Cardiac septum (tissue), 1 donor: Measurements from ENCODE around the gene SCN8A. TPM values are rescaled to one million over a fixed set of nuclear protein-coding genes. Genes with fewer than 3 reads are reported as not detected.
"Not testable (repeated sequence)": the region's sequence is repeated elsewhere in the genome, so short reads cannot be mapped to it uniquely, and the experiment has no call there.

ENCODE experiments used
- DNase-seq: peaks from one replicate; pipeline ENCODE4 v3.0.0-alpha.2; 2020; ENCODE audit warnings: low spot score
- intact Hi-C: fragments of 100-400 bp; cut with DNase I; formaldehyde crosslinking; loops from one replicate; pipeline ENCODE4 v1.14.0; 2022
- total RNA-seq: library from RNA; stranded (reverse); fragmentation: NEBNext Ultra II Directional; extraction: Animal tissue kit (Norgen Biotek cat#: 25700); gene quantifications from one replicate; pipeline ENCODE4 v1.2.1, GENCODE V29; 2021
- donor health status: DM: no; HTN: no; CAD: no.

SCN8A gene
- total RNA-seq, 1 donor from 2014 or later = 0.19 TPM

DNA sequence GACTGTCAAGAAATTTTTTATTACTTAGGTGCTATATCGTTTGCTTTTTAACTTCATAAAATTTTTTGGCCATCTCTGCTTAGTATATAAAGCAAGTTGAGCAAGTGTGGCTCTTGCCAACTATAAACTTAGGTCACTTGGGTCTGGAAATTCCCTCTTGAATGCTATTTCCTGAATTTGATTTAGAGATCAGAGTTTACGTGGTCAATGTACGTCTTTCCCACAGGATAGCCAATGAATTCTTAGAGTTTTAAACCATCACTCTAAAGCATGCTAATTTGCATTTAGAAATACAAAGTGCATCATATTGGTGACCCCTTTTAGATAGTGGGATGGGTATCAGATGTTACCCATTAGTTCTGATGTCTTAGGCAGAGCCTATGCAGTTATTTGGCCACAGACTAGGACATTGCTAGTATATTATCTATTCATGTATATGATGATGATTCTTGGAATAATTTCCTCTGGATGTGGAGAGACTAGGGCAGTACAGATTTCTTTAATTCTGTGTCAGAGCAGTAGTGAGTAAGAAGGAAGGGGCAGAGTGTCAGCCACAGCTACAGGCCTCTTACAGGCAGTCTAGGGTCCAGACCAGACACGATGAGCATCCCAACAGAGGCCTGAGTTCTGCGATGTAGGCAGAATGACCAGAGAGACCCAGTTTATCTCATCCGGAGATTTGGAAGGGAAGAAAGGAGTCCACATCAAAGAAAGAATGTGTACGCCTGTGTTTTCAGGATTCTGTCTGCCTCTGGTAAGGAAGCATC lies 30.3 kb downstream of the SCN8A start:
- no peak for DNase-seq
- intact Hi-C loops = no loop called here

- intact Hi-C loops = no loop called here
- DNase-seq = no peak
Observed at GRCh38 chr12:51622564-51622963, 31.5 kb downstream of the SCN8A start.

DNA sequence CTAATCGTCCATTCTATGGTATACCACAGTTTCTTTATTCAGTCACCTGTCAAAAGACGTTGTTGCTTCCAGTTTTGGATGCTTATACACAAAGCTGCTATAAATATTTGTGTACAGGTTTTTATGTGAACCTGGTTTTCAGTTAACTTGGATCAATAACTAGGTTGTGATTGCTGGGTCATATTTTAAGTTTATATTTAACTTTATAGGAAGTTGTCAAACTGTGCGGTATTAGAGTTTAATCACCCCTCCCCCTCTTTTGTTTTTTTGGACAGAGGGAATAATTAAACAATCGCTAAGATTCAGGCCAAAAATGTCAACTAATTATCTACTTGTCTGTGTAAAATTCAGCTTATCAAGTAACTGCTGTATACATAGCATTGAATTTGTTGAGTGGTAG lies 34.3 kb downstream of the SCN8A start:
- DNase-seq = no peak
- intact Hi-C loops = no loop called here

GRCh38 chr12:51626115-51626514 lies 35.1 kb downstream of the SCN8A start:
- DNase-seq = no peak
- intact Hi-C loops = no loop called here

DNA sequence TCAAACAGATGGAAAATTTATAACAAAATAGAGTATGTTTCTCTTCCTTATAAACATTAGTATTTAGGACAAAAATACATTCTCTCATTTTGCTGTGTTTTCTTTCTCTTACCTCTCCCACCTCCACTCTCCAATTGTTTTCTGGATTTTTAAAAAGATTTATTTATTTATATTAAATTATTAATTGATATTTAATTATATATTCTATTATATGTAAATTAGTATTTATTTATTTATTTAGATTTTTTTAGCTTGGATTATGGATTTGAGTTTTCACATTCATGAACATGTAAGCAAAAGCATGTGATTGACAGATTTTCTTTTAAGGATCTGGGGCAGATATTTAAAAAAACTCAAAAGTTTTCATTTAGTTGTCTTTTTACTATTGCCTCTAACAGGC lies 35.6 kb downstream of the SCN8A start:
- intact Hi-C loops = no loop called here
- DNase-seq = no peak

GRCh38 chr12:51630256-51630880 lies 39.3 kb downstream of the SCN8A start:
- DNase-seq = no peak
- intact Hi-C loops = no loop called here

DNA sequence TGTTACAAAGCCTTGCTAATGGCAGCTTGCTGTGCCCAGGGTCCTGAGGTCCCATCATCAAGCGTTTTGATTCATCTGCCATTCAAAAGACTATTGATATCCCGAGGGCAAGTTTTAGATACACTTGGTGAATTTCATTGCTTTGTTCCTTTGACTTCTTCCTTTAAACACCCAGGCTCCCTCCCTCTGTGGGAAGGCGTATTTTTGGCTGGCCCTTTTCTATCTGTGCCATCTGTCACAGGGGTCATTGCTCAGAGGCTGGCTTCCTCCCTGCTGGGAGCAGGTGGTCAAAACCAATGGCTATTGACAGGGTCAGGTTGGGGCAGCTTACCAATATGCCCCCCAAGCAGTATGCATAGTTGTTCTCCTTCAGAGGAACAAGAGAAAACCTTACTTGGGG lies 40.0 kb downstream of the SCN8A start:
- intact Hi-C loops = no loop called here
- no peak for DNase-seq

DNA sequence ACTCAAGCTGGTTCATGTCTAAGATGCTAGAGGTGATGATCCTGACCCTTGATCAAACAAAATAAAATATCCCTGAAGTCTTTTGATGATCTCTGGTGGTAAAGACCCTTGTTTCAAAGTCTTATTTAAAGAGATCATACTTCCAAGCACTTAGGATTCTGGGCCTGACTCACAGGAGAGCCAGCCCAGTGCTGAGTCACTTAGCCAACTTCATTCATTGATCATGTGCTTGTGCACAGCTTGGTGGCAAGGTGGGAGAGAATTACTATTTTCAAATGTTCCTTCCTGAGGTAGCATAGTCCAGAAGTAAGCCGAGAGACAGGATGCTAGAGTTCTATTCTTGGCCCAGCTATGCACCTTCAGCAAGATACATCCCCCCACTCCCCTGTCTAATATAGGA lies 40.6 kb downstream of the SCN8A start:
- no peak for DNase-seq
- intact Hi-C loops = no loop called here

DNA sequence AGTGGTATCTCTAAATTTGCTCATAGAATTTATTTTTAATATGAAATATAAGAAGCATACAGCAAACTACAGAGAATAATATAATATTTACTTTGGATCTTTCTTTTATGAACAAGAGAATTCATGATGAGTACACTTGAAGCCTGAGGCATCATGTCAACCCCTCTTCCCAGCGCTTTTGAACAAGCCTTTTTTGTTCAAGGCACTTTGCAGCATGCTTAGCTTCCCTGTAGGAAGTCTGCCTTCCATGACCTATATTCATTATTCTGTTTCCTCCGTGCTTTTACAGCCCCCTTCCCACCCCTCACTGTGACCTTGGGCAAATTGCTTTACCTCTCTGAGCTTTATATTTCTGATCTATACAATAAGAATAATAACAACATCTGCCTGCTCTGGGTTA lies 41.6 kb downstream of the SCN8A start:
- DNase-seq = no peak
- intact Hi-C loops = no loop called here

- intact Hi-C loops = no loop called here
- DNase-seq = no peak
Observed at GRCh38 chr12:51635346-51635745, 44.3 kb downstream of the SCN8A start.

GRCh38 chr12:51636581-51636980 lies 45.5 kb downstream of the SCN8A start:
- DNase-seq = no peak
- intact Hi-C loops = no loop called here

- intact Hi-C loops = no loop called here
- DNase-seq = no peak
Observed at GRCh38 chr12:51636986-51637385, 46.0 kb downstream of the SCN8A start.

GRCh38 chr12:51639361-51639760 lies 48.3 kb downstream of the SCN8A start:
- intact Hi-C loops = no loop called here
- DNase-seq = no peak

DNA sequence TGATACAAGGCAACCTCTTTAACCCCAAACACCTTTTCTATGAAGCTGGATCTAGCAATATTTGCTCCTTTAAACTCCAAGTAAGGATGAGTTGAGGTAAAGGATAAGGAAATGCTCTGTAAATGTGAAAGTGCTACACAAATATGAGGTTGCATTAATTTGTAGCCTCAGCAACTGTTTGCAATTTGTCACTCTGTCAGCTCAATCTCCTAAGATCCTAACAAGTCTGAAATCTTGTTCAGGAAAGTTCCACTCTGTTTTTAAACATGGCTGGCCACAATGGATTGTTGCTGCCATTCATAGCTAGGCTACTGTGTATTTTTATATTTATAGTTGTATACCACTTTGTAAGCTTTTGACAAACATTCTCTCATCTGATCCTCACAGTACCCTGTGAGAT lies 51.3 kb downstream of the SCN8A start:
- intact Hi-C loops = no loop called here
- no peak for DNase-seq

GRCh38 chr12:51643951-51644350 lies 52.9 kb downstream of the SCN8A start:
- no peak for DNase-seq
- intact Hi-C loops = no loop called here

- DNase-seq, intact Hi-C loops: not testable (repeated sequence)
Observed at GRCh38 chr12:51644691-51645090, 53.7 kb downstream of the SCN8A start.

DNA sequence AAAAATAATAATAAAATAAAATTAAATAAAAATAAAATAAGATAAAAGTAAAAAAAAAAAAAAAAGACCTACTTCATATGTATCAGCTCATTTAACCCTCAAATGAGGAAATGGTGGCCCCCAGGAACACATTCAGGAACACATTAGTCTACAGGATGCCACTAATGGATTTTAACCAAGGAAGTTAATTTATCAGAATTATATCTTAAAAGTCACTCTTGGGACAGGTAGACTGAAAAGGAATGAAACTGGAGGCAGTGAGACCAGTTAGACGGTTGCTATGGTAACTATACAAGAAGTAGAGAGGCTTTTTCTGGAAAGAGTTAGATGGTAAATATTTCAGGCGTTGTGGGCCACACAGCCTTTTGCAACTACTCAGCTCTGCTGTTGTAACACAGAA lies 54.9 kb downstream of the SCN8A start:
- no peak for DNase-seq
- intact Hi-C loops = no loop called here

DNA sequence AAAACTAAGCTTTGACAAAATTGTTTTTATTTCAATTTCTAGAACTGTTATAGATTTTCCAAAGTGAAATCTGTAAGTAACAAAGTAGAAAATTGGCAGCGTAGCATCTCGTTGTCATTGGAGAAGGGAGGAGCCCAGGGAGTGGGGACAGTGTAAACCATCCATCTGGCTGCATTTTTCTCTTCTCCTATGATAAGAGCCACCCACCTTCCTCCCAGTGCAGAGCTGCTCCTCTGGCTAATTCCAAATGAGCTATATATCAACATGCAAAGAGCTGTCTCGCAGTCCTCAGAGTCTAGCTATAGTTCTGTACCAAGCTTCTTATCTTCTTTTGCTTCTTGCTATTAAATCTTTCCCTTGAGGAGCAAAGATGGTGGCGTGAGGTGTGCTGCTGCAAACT lies 56.6 kb downstream of the SCN8A start:
- no peak for DNase-seq
- intact Hi-C loops = no loop called here

- no peak for DNase-seq
- intact Hi-C loops = no loop called here
Observed at GRCh38 chr12:51653431-51653830, 62.4 kb downstream of the SCN8A start.

- DNase-seq = no peak
- intact Hi-C loops = no loop called here
Observed at GRCh38 chr12:51661199-51661598, 70.2 kb downstream of the SCN8A start.

DNA sequence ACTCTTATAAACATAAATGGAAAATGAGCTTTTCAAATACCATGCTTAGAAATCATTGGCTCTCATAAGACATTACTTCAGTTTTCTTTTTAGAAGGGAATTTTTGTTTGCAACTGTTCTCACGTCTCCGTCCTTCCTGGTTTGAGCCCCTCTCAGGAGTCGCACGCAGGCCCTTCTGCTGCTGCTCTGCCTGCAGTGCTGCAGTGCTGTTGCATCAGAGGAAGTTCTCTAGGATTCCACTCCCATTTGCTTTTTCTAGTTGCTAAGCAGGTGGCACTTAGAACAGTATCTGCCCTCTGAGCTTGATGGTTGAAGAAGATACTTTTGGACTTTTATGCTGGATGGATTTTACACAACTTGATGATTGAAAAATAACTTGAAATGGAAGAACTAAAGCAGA lies 70.8 kb downstream of the SCN8A start:
- intact Hi-C loops = no loop called here
- no peak for DNase-seq

GRCh38 chr12:51662728-51663154 lies 71.7 kb downstream of the SCN8A start:
- DNase-seq = no peak
- intact Hi-C loops = no loop called here
